ENCODE measurements around the gene ZDHHC8.
A peak's percentile ranks its signal among the peaks of the same experiment; 100 is the strongest.

Gene ZDHHC8

DNA sequence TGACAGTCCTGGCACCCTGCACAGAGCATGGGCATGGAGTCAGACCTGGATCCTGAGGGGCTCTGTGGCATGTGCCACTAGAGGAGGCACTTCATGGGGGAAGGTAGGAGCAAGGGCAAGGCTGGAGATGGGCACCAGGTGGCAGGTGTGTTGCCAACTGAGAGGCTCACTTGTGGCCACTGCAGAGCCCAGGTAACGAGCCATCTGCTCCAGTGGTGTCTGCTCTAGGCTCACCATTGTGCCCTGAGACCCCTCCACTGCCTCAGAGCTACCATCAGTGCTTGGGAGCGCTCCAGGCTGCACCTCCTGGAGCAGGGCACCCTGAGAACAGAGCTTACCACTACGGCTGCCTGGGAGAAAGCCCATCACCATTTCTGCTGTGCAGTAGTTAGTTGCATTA, 1.3 kb upstream of the ZDHHC8 start:
- DNase-seq, result no peak

- peak; percentile 79 for DNase-seq
Measured at GRCh38 chr22:20130731-20131596, 640 bp upstream of the ZDHHC8 start.

DNA sequence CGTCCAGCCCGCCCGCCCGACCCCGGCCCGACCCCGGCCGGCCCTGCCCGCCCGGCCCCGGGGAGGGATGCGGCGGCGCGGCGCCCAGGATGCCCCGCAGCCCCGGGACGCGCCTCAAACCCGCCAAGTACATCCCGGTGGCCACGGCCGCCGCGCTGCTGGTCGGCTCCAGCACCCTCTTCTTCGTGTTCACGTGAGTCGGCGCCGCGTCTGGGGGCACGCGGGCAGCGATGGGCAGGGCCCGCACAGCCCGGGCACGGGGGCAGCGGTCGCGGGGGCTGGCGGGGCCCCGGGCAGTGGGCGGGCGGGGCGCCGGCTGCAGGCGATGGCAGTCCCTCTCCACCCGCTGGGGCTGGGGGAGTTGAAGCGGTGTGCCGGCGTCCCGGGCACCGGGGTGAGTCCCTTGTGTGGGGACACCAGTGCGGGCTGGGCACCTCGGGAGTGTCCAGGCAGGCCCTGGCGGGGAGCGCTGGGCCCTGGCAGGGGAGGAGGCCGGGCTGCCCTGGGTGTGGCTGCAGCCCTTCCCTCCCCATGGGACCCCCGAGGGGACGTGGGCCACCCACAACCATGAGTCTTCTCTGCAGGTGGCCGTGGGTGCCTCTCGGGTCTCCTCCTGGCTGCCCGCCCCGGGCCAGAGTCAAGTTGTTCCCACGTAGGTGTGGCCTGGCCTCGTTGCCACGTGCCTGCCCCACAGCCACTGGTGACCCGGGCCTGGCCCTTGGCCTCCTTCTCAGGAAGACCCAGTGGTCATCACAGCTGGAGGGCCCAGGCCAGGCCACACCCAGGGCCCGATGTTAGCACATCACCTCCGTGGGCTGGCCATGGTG, 468 bp downstream of the ZDHHC8 start:
- no peak for DNase-seq

- no peak for DNase-seq
Measured at GRCh38 chr22:20132686-20133246, 1.2 kb downstream of the ZDHHC8 start.

GRCh38 chr22:20133930-20134549, 2.4 kb downstream of the ZDHHC8 start:
- no peak for DNase-seq

DNA sequence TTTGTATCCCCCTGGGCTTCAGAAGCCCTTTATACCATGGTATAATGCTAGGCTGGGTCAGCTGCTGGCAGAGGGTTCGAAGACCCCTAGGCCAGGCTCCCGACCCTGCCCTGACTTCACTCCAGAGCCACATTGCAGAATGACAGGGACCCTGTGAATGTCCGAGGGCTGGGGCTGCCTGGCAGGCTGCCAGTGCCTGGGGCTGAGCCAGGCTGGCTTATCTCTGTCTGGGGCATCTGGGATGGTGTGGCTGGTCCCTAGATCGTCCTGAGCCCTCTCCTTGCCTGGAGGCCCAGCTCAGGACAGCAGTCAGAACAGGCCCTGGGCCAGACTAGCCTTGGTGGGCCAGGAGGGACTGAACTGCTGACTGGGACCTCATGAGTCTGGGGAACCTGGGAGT, 3.7 kb downstream of the ZDHHC8 start:
- DNase-seq, result no peak

DNA sequence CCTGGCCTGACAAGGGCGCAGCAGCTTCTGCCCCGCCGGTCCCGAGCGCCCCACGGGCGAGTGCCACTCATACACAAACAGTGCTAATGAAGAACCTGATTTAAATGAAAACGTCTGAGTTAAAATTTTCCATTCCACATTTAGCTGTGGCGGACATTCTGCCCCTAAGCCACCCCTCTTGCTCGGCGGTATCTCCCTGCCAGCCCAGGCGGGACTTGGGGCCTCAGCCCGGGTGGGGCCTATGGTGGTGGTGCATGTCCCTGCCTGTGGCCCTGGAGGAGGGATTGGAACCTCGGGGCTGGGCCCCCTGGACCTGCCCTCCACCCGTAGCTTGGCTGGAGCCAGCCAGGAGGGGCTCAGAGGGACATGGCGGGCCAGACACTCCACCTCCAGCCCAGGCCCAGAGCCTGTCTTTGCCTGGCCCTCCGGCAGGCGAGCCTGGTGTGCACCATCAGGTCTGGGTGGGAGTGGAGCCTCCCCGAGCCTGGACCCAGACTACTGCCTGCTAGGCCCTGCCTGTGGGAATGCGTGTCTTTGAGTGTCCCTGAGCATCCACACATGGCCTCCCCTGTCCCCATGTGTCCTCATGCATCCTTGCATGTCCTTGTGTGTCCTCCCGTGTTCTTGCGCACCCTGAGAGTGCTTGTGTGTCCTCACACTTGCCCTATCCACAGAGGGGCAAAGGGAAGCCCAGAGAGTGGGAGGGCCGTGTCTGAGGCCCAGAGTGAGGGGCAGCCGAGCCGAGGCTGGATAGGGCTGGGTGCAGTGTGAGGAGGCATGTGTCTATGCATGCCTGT, 4.4 kb downstream of the ZDHHC8 start:
- no peak for DNase-seq

DNA sequence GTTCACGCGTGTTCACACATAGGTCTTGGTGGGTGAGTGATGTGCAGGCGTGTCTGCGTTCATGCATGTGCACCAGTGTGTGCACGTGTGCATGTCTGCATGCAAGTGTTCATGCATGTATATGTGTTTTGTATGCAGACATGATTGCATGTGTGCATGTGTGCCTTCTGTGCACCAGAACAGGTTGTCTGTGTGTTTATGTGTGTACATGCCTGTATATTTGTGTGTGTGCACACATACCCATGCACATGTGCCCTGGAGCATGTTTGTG, 4.9 kb downstream of the ZDHHC8 start:
- no peak for DNase-seq

DNA sequence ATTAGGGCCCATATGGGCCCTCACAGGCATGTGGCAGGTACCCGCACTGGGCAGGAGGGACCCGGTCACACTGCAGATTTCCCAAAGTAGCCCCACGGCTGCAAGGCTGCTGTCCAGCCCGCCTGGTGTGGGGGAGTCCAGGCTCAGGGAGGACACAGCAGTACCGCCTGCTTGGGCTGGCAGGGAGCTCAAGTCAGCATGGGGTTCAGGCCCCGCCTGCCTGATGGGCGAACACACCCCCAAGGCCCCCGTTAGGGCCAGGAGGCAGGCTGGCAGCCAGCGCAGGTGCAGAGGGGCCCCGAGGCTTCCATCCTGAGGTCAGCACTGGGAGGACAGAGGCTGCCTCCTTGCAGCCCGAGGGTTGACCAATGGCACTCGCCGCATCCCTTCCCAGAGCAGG, 5.5 kb downstream of the ZDHHC8 start:
- no peak for DNase-seq

DNA sequence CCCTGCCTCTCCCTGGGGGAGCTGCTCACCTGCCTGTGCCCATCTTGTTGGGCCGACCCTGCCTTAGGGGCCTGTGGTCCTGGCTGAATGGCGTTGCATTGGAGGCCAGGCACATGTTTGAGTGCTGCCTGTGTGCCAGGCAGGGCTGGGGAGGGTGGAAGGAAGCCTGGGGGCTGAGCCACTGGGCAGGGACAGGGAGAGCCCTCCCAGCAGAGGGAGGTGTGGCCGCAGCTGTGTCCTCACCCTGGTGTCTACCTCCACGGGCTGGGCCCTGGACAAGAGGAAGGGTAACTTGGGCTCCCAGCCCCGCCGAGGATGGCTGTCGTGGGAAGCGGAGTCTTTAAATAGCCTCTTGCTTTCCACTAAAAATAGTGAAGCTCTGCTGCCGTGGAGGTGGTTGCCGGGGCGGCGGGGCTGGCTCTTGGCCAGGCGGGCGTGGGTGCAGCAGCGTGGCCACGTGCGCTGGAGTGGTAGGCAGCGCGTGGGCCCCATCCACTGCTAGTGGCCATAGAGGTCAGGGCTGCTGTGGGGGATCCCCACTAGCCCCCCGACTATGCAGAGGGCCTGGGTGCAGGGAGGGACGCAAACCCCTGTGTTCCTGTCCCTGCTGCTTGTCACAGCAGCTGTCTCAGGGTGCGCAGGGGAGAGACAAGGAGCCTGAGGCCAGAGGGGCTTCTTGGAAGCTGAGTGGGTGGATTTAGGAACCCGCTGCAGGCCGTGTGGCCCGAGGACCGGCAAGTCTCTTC, 6.2 kb downstream of the ZDHHC8 start:
- DNase-seq, result no peak

GRCh38 chr22:20138417-20138738, 6.8 kb downstream of the ZDHHC8 start:
- DNase-seq, result no peak

- no peak for DNase-seq
Measured at GRCh38 chr22:20138868-20139267, 7.3 kb downstream of the ZDHHC8 start.

- DNase-seq, result no peak
Measured at GRCh38 chr22:20139391-20140106, 7.9 kb downstream of the ZDHHC8 start.

GRCh38 chr22:20140107-20140445, 8.5 kb downstream of the ZDHHC8 start:
- no peak for DNase-seq

GRCh38 chr22:20140521-20140964, 8.9 kb downstream of the ZDHHC8 start:
- DNase-seq, result no peak

GRCh38 chr22:20141186-20142077, 9.8 kb downstream of the ZDHHC8 start:
- DNase-seq, result peak; percentile 91

- no peak for DNase-seq
Measured at GRCh38 chr22:20142711-20143621, 11.4 kb downstream of the ZDHHC8 start.

DNA sequence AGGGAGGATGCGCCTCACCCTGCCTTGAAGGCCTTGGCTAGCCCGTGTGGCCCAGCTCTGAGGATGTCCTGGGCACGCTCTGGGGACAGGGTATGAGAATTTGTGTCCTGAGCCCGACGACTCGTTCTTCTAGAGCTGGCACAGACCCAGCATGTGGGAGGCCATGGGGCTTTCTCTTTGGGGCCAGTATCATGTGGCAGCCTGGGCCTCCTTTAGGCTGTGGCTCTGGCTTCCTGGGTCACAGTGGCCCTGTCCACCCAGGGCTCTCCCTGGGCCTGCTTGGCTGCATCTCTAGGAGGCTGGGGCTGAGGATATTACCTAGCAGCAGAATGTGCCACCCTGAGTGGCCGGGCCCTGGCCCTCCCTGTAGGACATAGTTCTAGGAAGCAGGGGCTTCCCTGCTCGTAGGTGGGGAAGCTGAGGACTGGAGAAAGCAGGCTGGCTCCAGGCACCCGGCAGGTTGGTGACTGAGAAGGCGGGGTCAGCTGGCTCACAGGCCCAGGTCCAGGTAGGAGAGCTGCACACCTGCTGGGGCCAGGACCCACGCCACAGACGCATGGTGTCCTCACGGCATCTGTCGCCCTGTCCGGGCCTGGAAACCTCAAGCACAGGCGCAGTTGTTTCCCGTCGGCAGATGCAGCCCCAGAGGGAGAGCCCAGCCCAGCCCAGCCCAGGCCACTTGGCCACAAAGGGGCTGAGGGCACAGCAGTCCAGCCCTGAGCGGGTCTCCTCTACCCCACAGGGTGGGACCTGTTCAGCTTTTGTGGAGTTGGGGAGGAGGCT, 12.5 kb downstream of the ZDHHC8 start:
- no peak for DNase-seq

Measured in EL (cell line).